ENCODE data around the gene APOH.

DNA sequence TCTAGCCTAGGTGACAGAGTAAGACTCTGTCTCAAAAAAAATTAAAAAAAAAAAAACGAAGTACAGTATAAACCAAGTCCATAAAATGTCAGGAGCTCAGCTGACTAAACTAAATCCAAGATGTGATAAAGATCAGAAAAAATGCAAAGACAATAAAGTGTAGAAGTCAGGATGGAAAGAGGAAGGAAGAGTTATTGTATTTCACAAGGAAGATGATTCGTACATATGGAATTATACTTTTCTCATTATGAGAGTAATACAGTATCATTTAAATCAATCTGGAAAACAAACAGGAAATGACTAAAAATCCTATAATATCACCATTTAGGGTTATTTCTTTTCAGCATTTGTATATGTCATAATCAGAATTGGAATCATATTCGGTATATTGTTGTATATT lies 11.4 kb upstream of the APOH start:
- TF ChIP-seq CTCF (IDR thresholded peaks at IDR 0.05): no peak
- no peak for TF ChIP-seq POLR2A (IDR thresholded peaks at IDR 0.05)
- TF ChIP-seq EP300 (IDR thresholded peaks at IDR 0.05): no peak
- TF ChIP-seq POLR2AphosphoS5 (IDR thresholded peaks at IDR 0.05): no peak

All from upper lobe of left lung (tissue), 4 donors.